K562 (cell line): ENCODE measurements around the gene ELOVL1. TPM values are rescaled to one million over a fixed set of nuclear protein-coding genes. Genes with fewer than 3 reads are reported as not detected.

ENCODE experiments used
- ATAC-seq: fragments of 200-7000 bp; cut with Tn5 transposase; 3 replicates; pipeline ENCODE4 v1.9.1; 2020; ENCODE audit warnings: moderate library complexity
- BruUV-seq: library from RNA; stranded (reverse); fragments of 400-500 nt; replicated peaks from 2 replicates; lab custom pipeline; 2021; lab: Mats Ljungman, UMichigan
- CTCF ChIA-PET: fragments of 300-600 bp; formaldehyde crosslinking; extraction: SDS; loops from one replicate; lab custom pipeline; 2021; ENCODE audit warnings: low intra/inter-chr PET ratio; lab: Yijun Ruan, JAX
- POLR2A ChIA-PET: fragments of 300-600, 350-650 bp; sonication (Branson Sonifier 250); formaldehyde crosslinking; extraction: SDS; loops from one replicate; lab custom pipeline; 2021; ENCODE audit warnings: antibody characterized with exemption, inconsistent platforms; lab: Yijun Ruan, JAX
- DNase-seq, 4 experiments: peaks; one replicate each; pipeline versions ENCODE4 v3.0.0 to v3.0.0-alpha.2; 2011 to 2018; ENCODE audit warnings: low spot score in 3 of 4, mixed read lengths in 3 of 4; ENCODE audit errors: extremely low read depth in 1 of 4
- FAIRE-seq: peaks from 2 replicates; lab custom pipeline; 2011; peaks lifted over from hg19 to GRCh38; lab: Jason Lieb, UNC
- H2AFZ ChIP-seq: 2 replicates; pipeline ENCODE4 v1.6.0; 2011; ENCODE audit warnings: low read depth, low read length, control low read depth, inconsistent platforms
- H3K27ac ChIP-seq: fragments of 200-600 bp; 3 replicates; pipeline ENCODE4 v1.8.0; 2011; ENCODE audit warnings: low read depth, mild to moderate bottlenecking, control low read depth, inconsistent platforms, low read length, moderate library complexity, mixed read lengths; ENCODE audit errors: extremely low read depth
- H3K27me3 ChIP-seq, 2 experiments: fragments of 300-600 bp in 1 of 2; 2 replicates in 1 of 2; 3 replicates in 1 of 2; pipeline versions ENCODE4 v1.6.0 to v1.8.0; 2011; ENCODE audit warnings: inconsistent platforms in 2 of 2, low read length in 2 of 2, mild to moderate bottlenecking in 1 of 2, mixed read lengths in 1 of 2, moderate library complexity in 1 of 2; ENCODE audit not compliant: control insufficient read depth in 2 of 2, insufficient read depth in 2 of 2
- H3K36me3 ChIP-seq: fragments of 300-600 bp; 3 replicates; pipeline ENCODE4 v1.8.0; 2011; ENCODE audit warnings: mild to moderate bottlenecking, low read length, inconsistent platforms; ENCODE audit not compliant: control insufficient read depth, insufficient read depth
- H3K4me1 ChIP-seq, 2 experiments: fragments of 200-600 bp in 1 of 2; replicated peaks in 1 of 2; 2 replicates in 1 of 2; 3 replicates in 1 of 2; pipeline versions ENCODE4 v1.5.1 to v1.8.0; 2011; ENCODE audit warnings: inconsistent platforms in 2 of 2, low read length in 2 of 2, mild to moderate bottlenecking in 1 of 2, mixed read lengths in 1 of 2, moderate library complexity in 1 of 2; ENCODE audit not compliant: control insufficient read depth in 2 of 2, insufficient read depth in 2 of 2
- H3K4me2 ChIP-seq: 2 replicates; pipeline ENCODE4 v1.6.1; 2011; ENCODE audit warnings: low read length, control low read depth, inconsistent platforms, mixed read lengths; ENCODE audit not compliant: insufficient read depth
- H3K4me3 ChIP-seq: fragments of 200-600 bp; sonication (generic), shearing (Covaris generic); 2 replicates; pipeline ENCODE4 v1.5.1; 2016; ENCODE audit warnings: control low read depth, inconsistent platforms
- H3K79me2 ChIP-seq: fragments of 200-600 bp; 3 replicates; pipeline ENCODE4 v1.8.0; 2011; ENCODE audit warnings: low read length, inconsistent platforms; ENCODE audit not compliant: control insufficient read depth, insufficient read depth
- H3K9ac ChIP-seq, 2 experiments: 2 replicates each; pipeline versions ENCODE4 v1.6.0 to v1.6.1; 2011; ENCODE audit warnings: low read depth in 2 of 2, low read length in 2 of 2, control low read depth in 1 of 2, inconsistent platforms in 1 of 2, mild to moderate bottlenecking in 1 of 2, mixed read lengths in 1 of 2; ENCODE audit not compliant: insufficient read depth in 1 of 2
- H3K9me1 ChIP-seq: one replicate; pipeline ENCODE4 v1.6.0; 2011; ENCODE audit warnings: inconsistent platforms, mild to moderate bottlenecking, low read length, moderate library complexity; ENCODE audit not compliant: control insufficient read depth, insufficient read depth
- H3K9me3 ChIP-seq: replicated peaks from 2 replicates; pipeline ENCODE4 v1.5.1; 2011; ENCODE audit warnings: low read depth, low read length, inconsistent platforms; ENCODE audit not compliant: control insufficient read depth, insufficient read depth
- H4K20me1 ChIP-seq: replicated peaks from 2 replicates; pipeline ENCODE4 v1.6.1; 2011; ENCODE audit warnings: low read length, inconsistent platforms, mixed read lengths; ENCODE audit not compliant: control insufficient read depth, insufficient read depth
- CBX3 ChIP-seq, 2 experiments: IDR thresholded peaks; 1 replicate in 1 of 2; 2 replicates in 1 of 2; pipeline ENCODE4 v1.6.1; 2012; ENCODE audit warnings: inconsistent platforms in 2 of 2, low read length in 2 of 2, borderline replicate concordance in 1 of 2, control low read depth in 1 of 2
- RREB1 ChIP-seq: fragments of 250-450 bp; sonication (Bioruptor Pico); IDR thresholded peaks from 2 replicates; pipeline ENCODE4 v1.4.0; 2020
- TRIM28 ChIP-seq: fragments of 450-650 bp; IDR thresholded peaks from 2 replicates; pipeline ENCODE4 v1.6.1; 2017
- ZNF324 ChIP-seq: fragments of 250-450 bp; sonication (Bioruptor Pico); IDR thresholded peaks from 2 replicates; pipeline ENCODE4 v1.4.0; 2020; ENCODE audit warnings: mild to moderate bottlenecking
- in situ Hi-C: fragments of 300-500 bp; cut with MboI; formaldehyde crosslinking; loops from 4 replicates; pipeline ENCODE4 v1.15.0; 2018; ENCODE audit warnings: inconsistent platforms, mixed read lengths
- intact Hi-C: fragments of 100-400 bp; cut with micrococcal nuclease; formaldehyde crosslinking; loops from 2 replicates; pipeline ENCODE4 v1.14.2; 2022
- polyA plus RNA-seq, 8 experiments: library from polyadenylated mRNA; depleted of rRNA in 4 of 8; stranded (reverse) in 5 of 8; unstranded in 3 of 8; fragments of >200 nt; fragmentation: Nextera tagmentation in 2 of 8; fragmentation: Illumina TruSeq in 1 of 8; extraction: Ambion mirVana in 2 of 8; extraction: Trizol in 1 of 8; gene quantifications; 2 replicates each; pipeline versions ENCODE4 v1.2.1 to v1.2.3, GENCODE V29; 2011 to 2014; ENCODE audit warnings: inconsistent platforms in 1 of 8, missing spikeins in 1 of 8
- total RNA-seq, 7 experiments: library from RNA; depleted of rRNA in 6 of 7; stranded (reverse); fragments of >200 nt in 6 of 7; fragmentation: Illumina TruSeq in 2 of 7; extraction: Trizol in 2 of 7; gene quantifications; 2 replicates each; pipeline versions ENCODE4 v1.2.1 to v1.2.3, GENCODE V29; 2011 to 2021; ENCODE audit warnings: low replicate concordance in 1 of 7

The ELOVL1 gene
- total and polyA plus RNA-seq, 9 of the 15 experiments (the other 6 are each of a cell fraction or from before 2014, with no cell fraction given): 51.0 to 157 (median 70.3) TPM

GRCh38 chr1:43325381-43325780 is 42.4 kb downstream of the ELOVL1 start:
- H3K9me1 ChIP-seq: no peaks in the 10 kb centered on the region
- H3K4me1 ChIP-seq: peaks cover 9 to 15% of the 10 kb centered on the region in 2 experiments
- FAIRE-seq (no peak), ATAC-seq (no peak), DNase-seq (no peak)
- ChIA-PET POLR2A (no interaction called here), CTCF (interaction anchor here (0.7 kb wide), 1 partner anchor 837 kb away, joined by 3 read pairs; no protein-coding TSS in a partner anchor)
- no peak overlapping the region for H3K9ac ChIP-seq
- in situ Hi-C loops: no loop called here
- no peaks in the 10 kb centered on the region for H3K27me3 ChIP-seq
- H3K79me2 ChIP-seq: no peaks in the 10 kb centered on the region
- no peak overlapping the region for H3K4me2 ChIP-seq
- H3K4me3 ChIP-seq: no peak overlapping the region
- no peak overlapping the region for H3K27ac ChIP-seq
- H4K20me1 ChIP-seq: no peaks in the 10 kb centered on the region
- no peak overlapping the region for H2AFZ ChIP-seq
- peaks cover 13% of the 10 kb centered on the region for H3K9me3 ChIP-seq
- TF ChIP-seq CBX3 (IDR thresholded peaks at IDR 0.05; ENCODE audit: borderline replicate concordance in 1 of 2, low read length in 2 of 2) (peak in 1 of 2 experiments; percentile 79; a peak in 2 of 3 replicates), RREB1 (no peak), ZNF324 (CRISPR knock-in tag) (peak; percentile 96), TRIM28 (peak; percentile 33; the same call in 1 of the 2 replicates)
- no TSS peak for BruUV-seq
- intact Hi-C loops: no loop called here
- no peaks in the 10 kb centered on the region for H3K36me3 ChIP-seq
